Mesenchymal stem cell (in vitro differentiated cells and primary cell): Measurements from ENCODE around the gene BCKDHB.
A peak's percentile ranks its signal among the peaks of the same experiment; 100 is the strongest.
"Not testable (repeated sequence)": the region's sequence is repeated elsewhere in the genome, so short reads cannot be mapped to it uniquely, and the experiment has no call there.

Experiments used
- DNase-seq: peaks from one replicate; pipeline ENCODE4 v3.0.0-alpha.2; 2013
- H2AFZ ChIP-seq: one replicate; pipeline ENCODE4 v1.6.1; 2013; ENCODE audit warnings: low read depth, mild to moderate bottlenecking, control low read depth, inconsistent platforms, low read length, moderate library complexity
- H2AK5ac ChIP-seq: 2 replicates; pipeline ENCODE4 v1.6.1; 2013; ENCODE audit warnings: low read length, moderate library complexity, mild to moderate bottlenecking, inconsistent platforms; ENCODE audit not compliant: severe bottlenecking
- H2BK120ac ChIP-seq: one replicate; pipeline ENCODE4 v1.6.1; 2013; ENCODE audit warnings: low read depth, mild to moderate bottlenecking, inconsistent platforms, low read length, moderate library complexity
- H2BK12ac ChIP-seq, 2 experiments: one replicate each; pipeline ENCODE4 v1.6.1; 2013; ENCODE audit warnings: inconsistent platforms in 2 of 2, low read length in 2 of 2, mild to moderate bottlenecking in 2 of 2, moderate library complexity in 2 of 2, control low read depth in 1 of 2
- H2BK15ac ChIP-seq: one replicate; pipeline ENCODE4 v1.6.1; 2013; ENCODE audit warnings: mild to moderate bottlenecking, low read depth, inconsistent platforms; ENCODE audit not compliant: poor library complexity, severe bottlenecking
- H2BK5ac ChIP-seq: 2 replicates; pipeline ENCODE4 v1.6.1; 2013; ENCODE audit warnings: low read depth, mild to moderate bottlenecking, low read length, control low read depth, inconsistent platforms; ENCODE audit not compliant: poor library complexity, severe bottlenecking
- H3K14ac ChIP-seq, 2 experiments: one replicate each; pipeline ENCODE4 v1.6.1; 2013; ENCODE audit warnings: inconsistent platforms in 2 of 2, low read length in 2 of 2, control low read depth in 1 of 2, mild to moderate bottlenecking in 1 of 2, moderate library complexity in 1 of 2
- H3K18ac ChIP-seq, 2 experiments: one replicate each; pipeline ENCODE4 v1.6.1; 2013; ENCODE audit warnings: inconsistent platforms in 2 of 2, low read length in 2 of 2, control low read depth in 1 of 2, low read depth in 1 of 2, mild to moderate bottlenecking in 1 of 2
- H3K23ac ChIP-seq, 2 experiments: one replicate each; pipeline ENCODE4 v1.6.1; 2013; ENCODE audit warnings: inconsistent platforms in 2 of 2, low read length in 2 of 2, mild to moderate bottlenecking in 2 of 2, moderate library complexity in 2 of 2, control low read depth in 1 of 2
- H3K27ac ChIP-seq: 2 replicates; pipeline ENCODE4 v1.5.1; 2013; ENCODE audit warnings: mild to moderate bottlenecking, moderate library complexity, low read length, control low read depth, inconsistent platforms; ENCODE audit not compliant: poor library complexity, severe bottlenecking
- H3K27me3 ChIP-seq, 2 experiments: 2 replicates each; pipeline versions ENCODE4 v1.6.1 to v1.7.0; 2013; ENCODE audit warnings: low read length in 2 of 2, mild to moderate bottlenecking in 2 of 2, moderate library complexity in 2 of 2, control low read depth in 1 of 2, inconsistent platforms in 1 of 2; ENCODE audit not compliant: control insufficient read depth in 1 of 2, insufficient read depth in 1 of 2
- H3K36me3 ChIP-seq, 2 experiments: 2 replicates each; pipeline versions ENCODE4 v1.6.1 to v1.7.0; 2013; ENCODE audit warnings: low read length in 2 of 2, control low read depth in 1 of 2, inconsistent platforms in 1 of 2, low read depth in 1 of 2, mild to moderate bottlenecking in 1 of 2; ENCODE audit not compliant: insufficient read depth in 2 of 2, control insufficient read depth in 1 of 2
- H3K4ac ChIP-seq, 2 experiments: one replicate each; pipeline ENCODE4 v1.6.1; 2013; ENCODE audit warnings: inconsistent platforms in 2 of 2, low read length in 2 of 2, mild to moderate bottlenecking in 2 of 2, moderate library complexity in 2 of 2, control low read depth in 1 of 2, low read depth in 1 of 2
- H3K4me1 ChIP-seq: 2 replicates; pipeline ENCODE4 v1.6.1; 2013; ENCODE audit warnings: low read depth, low read length, control low read depth; ENCODE audit not compliant: control insufficient read depth, insufficient read depth
- H3K4me2 ChIP-seq: 2 replicates; pipeline ENCODE4 v1.6.1; 2013; ENCODE audit warnings: low read length, mild to moderate bottlenecking, inconsistent platforms; ENCODE audit not compliant: poor library complexity, severe bottlenecking
- H3K4me3 ChIP-seq, 2 experiments: 2 replicates each; pipeline versions ENCODE4 v1.5.1 to v1.7.0; 2013; ENCODE audit warnings: low read length in 2 of 2, mild to moderate bottlenecking in 2 of 2, control low read depth in 1 of 2, low read depth in 1 of 2; ENCODE audit not compliant: insufficient read depth in 1 of 2
- H3K79me1 ChIP-seq: replicated peaks from 2 replicates; pipeline ENCODE4 v1.6.1; 2013; ENCODE audit warnings: mild to moderate bottlenecking, control low read depth, low read length, inconsistent platforms; ENCODE audit not compliant: poor library complexity, severe bottlenecking
- H3K9ac ChIP-seq: 2 replicates; pipeline ENCODE4 v1.7.0; 2013; ENCODE audit warnings: mild to moderate bottlenecking, low read length, moderate library complexity
- H3K9me3 ChIP-seq: 2 replicates; pipeline ENCODE4 v1.7.0; 2013; ENCODE audit warnings: mild to moderate bottlenecking, low read length; ENCODE audit not compliant: control insufficient read depth
- H4K8ac ChIP-seq: one replicate; pipeline ENCODE4 v1.6.1; 2013; ENCODE audit warnings: inconsistent platforms, mild to moderate bottlenecking, low read length, moderate library complexity
- H4K91ac ChIP-seq: one replicate; pipeline ENCODE4 v1.6.1; 2013; ENCODE audit warnings: mild to moderate bottlenecking, low read length, inconsistent platforms
- WGBS: methylation state at CpG from one replicate; pipeline ENCODE4 v1.1.7; 2013; ENCODE audit warnings: mixed read lengths; 5-methylcytosine and 5-hydroxymethylcytosine counted together

Gene BCKDHB

GRCh38 chr6:80289727-80290126, 183.3 kb downstream of the BCKDHB start:
- Histone ChIP-seq H3K9ac (no peak overlapping the region), H2BK5ac (no peak overlapping the region), H3K4ac (no peak overlapping the region), H3K4me3 (no peak overlapping the region), H3K27me3 (no peaks in the 10 kb centered on the region), H2BK120ac (no peak overlapping the region), H3K4me1 (no peaks in the 10 kb centered on the region), H3K14ac (no peak overlapping the region), H4K8ac (peak overlapping the region; percentile 72), H3K36me3 (peaks cover 0 to 12% of the 10 kb centered on the region in 2 experiments), H2AK5ac (no peak overlapping the region), H4K91ac (no peak overlapping the region), H2AFZ (no peak overlapping the region), H3K9me3 (peaks cover 6% of the 10 kb centered on the region), H3K27ac (no peak overlapping the region), H3K4me2 (no peak overlapping the region), H3K23ac (no peak overlapping the region), H2BK12ac (no peak overlapping the region), H3K18ac (no peak overlapping the region), H3K79me1 (peaks cover 2% of the 10 kb centered on the region), H2BK15ac (peak overlapping the region; percentile 28)
- no peak for DNase-seq
- WGBS, result 83% methylated on average over 3 of the region's 3 CpGs

GRCh38 chr6:80294531-80294930, 188.1 kb downstream of the BCKDHB start:
- H3K79me1 ChIP-seq, H3K27me3 ChIP-seq, H2BK120ac ChIP-seq, H3K9ac ChIP-seq, DNase-seq, H3K4ac ChIP-seq, H2AK5ac ChIP-seq, H3K18ac ChIP-seq, H3K4me2 ChIP-seq, H2AFZ ChIP-seq, H2BK5ac ChIP-seq, H2BK15ac ChIP-seq, H3K27ac ChIP-seq, H4K8ac ChIP-seq, H3K4me3 ChIP-seq, H4K91ac ChIP-seq, H3K4me1 ChIP-seq, H3K23ac ChIP-seq, H3K14ac ChIP-seq, H2BK12ac ChIP-seq, H3K9me3 ChIP-seq: not testable (repeated sequence)
- 95% methylated on average over 4 of the region's 4 CpGs for WGBS
- peaks cover 0 to 11% of the 10 kb centered on the region in 2 experiments for H3K36me3 ChIP-seq

GRCh38 chr6:80302716-80303115, 196.2 kb downstream of the BCKDHB start:
- no peak overlapping the region for H2BK15ac ChIP-seq
- H3K36me3 ChIP-seq, result no peaks in the 10 kb centered on the region
- H3K4me3 ChIP-seq, result no peak overlapping the region
- no peak overlapping the region for H2AFZ ChIP-seq
- H2BK12ac ChIP-seq, result no peak overlapping the region
- H3K4me2 ChIP-seq, result no peak overlapping the region
- H3K9me3 ChIP-seq, result peaks cover 14% of the 10 kb centered on the region
- H3K23ac ChIP-seq, result no peak overlapping the region
- H3K4me1 ChIP-seq, result no peaks in the 10 kb centered on the region
- no peak overlapping the region for H3K14ac ChIP-seq
- no peak overlapping the region for H3K9ac ChIP-seq
- no peak overlapping the region for H2AK5ac ChIP-seq
- no peaks in the 10 kb centered on the region for H3K79me1 ChIP-seq
- H4K8ac ChIP-seq, result no peak overlapping the region
- no peaks in the 10 kb centered on the region for H3K27me3 ChIP-seq
- no peak overlapping the region for H2BK5ac ChIP-seq
- H3K27ac ChIP-seq, result no peak overlapping the region
- H2BK120ac ChIP-seq, result no peak overlapping the region
- H3K4ac ChIP-seq, result no peak overlapping the region
- no peak for DNase-seq
- H3K18ac ChIP-seq, result no peak overlapping the region
- no peak overlapping the region for H4K91ac ChIP-seq

- H2BK15ac ChIP-seq, result no peak overlapping the region
- no peak overlapping the region for H3K4ac ChIP-seq
- no peak overlapping the region for H3K4me2 ChIP-seq
- H2AFZ ChIP-seq, result no peak overlapping the region
- H4K8ac ChIP-seq, result no peak overlapping the region
- H2BK12ac ChIP-seq, result no peak overlapping the region
- no peaks in the 10 kb centered on the region for H3K36me3 ChIP-seq
- no peak overlapping the region for H3K14ac ChIP-seq
- 100% methylated on average over 1 of the region's 1 CpG for WGBS
- H2BK5ac ChIP-seq, result no peak overlapping the region
- no peak overlapping the region for H3K27ac ChIP-seq
- no peak overlapping the region for H2AK5ac ChIP-seq
- H3K4me1 ChIP-seq, result no peaks in the 10 kb centered on the region
- H2BK120ac ChIP-seq, result no peak overlapping the region
- H3K9ac ChIP-seq, result no peak overlapping the region
- H3K79me1 ChIP-seq, result no peaks in the 10 kb centered on the region
- H3K9me3 ChIP-seq, result peaks cover 14% of the 10 kb centered on the region
- no peaks in the 10 kb centered on the region for H3K27me3 ChIP-seq
- no peak for DNase-seq
- no peak overlapping the region for H4K91ac ChIP-seq
- H3K4me3 ChIP-seq, result no peak overlapping the region
- H3K18ac ChIP-seq, result no peak overlapping the region
- H3K23ac ChIP-seq, result no peak overlapping the region
These were observed 197.5 kb downstream of the BCKDHB start for GRCh38 chr6:80304014-80304413.
